Breast epithelium (tissue), 3 donors: ENCODE measurements around the gene TMEM126A.

Source experiments
- CTCF ChIP-seq, 3 donors: fragments of 450-650 bp; IDR thresholded peaks; one replicate each; pipeline ENCODE4 v1.5.1; 2016 to 2017; ENCODE audit warnings: antibody characterized with exemption in 3 of 3, mild to moderate bottlenecking in 3 of 3, moderate library complexity in 3 of 3
- POLR2A ChIP-seq: fragments of 450-650 bp; IDR thresholded peaks from one replicate; pipeline ENCODE4 v1.6.1; 2016; ENCODE audit warnings: antibody characterized with exemption, mild to moderate bottlenecking, moderate library complexity
- POLR2AphosphoS5 ChIP-seq, 3 donors: sonication (generic); formaldehyde crosslinking; IDR thresholded peaks; one replicate each; pipeline ENCODE4 v1.6.1; 2017; ENCODE audit warnings: antibody characterized with exemption in 3 of 3

GRCh38 chr11:85682330-85683305 is 34.9 kb downstream of the TMEM126A start:
- TF ChIP-seq POLR2AphosphoS5 (IDR thresholded peaks at IDR 0.05): peak in 1 of 3 donors; percentile 50
- no peak for TF ChIP-seq POLR2A
- no peak for TF ChIP-seq CTCF (IDR thresholded peaks at IDR 0.05)
